GM12873 (cell line): ENCODE results near the gene ANKRD44.
A peak's percentile ranks its signal among the peaks of the same experiment; 100 is the strongest.

Experiments
- TF ChIP-seq, protein P1 (sequence below): IDR thresholded peaks from 2 replicates; pipeline ENCODE4 v1.5.1; 2012; ENCODE audit warnings: low read depth, mild to moderate bottlenecking, moderate library complexity, low read length, control low read depth; ENCODE audit not compliant: insufficient read depth; ENCODE audit errors: missing control alignments

Gene ANKRD44

DNA sequence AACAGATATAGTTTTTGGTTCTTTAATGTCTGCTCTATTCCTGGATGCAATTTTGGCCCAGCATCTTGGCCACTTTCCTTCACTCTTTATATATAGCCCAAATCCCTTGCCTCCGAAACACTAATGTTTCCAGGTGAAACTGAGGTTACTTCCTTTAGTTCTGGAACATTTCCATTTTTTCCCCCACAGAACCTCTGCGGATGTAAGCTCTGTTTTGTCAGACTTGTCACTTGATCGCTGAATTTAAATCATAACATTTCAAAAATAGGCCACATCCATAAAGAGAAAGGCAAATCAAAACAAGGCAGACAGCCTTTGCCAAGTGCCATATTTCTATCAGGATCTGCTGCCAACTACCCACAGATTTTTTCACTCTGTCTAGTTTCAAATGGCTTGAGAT, 115.1 kb downstream of the ANKRD44 start:
- TF ChIP-seq, protein P1, sequence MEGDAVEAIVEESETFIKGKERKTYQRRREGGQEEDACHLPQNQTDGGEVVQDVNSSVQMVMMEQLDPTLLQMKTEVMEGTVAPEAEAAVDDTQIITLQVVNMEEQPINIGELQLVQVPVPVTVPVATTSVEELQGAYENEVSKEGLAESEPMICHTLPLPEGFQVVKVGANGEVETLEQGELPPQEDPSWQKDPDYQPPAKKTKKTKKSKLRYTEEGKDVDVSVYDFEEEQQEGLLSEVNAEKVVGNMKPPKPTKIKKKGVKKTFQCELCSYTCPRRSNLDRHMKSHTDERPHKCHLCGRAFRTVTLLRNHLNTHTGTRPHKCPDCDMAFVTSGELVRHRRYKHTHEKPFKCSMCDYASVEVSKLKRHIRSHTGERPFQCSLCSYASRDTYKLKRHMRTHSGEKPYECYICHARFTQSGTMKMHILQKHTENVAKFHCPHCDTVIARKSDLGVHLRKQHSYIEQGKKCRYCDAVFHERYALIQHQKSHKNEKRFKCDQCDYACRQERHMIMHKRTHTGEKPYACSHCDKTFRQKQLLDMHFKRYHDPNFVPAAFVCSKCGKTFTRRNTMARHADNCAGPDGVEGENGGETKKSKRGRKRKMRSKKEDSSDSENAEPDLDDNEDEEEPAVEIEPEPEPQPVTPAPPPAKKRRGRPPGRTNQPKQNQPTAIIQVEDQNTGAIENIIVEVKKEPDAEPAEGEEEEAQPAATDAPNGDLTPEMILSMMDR, result no peak

DNA sequence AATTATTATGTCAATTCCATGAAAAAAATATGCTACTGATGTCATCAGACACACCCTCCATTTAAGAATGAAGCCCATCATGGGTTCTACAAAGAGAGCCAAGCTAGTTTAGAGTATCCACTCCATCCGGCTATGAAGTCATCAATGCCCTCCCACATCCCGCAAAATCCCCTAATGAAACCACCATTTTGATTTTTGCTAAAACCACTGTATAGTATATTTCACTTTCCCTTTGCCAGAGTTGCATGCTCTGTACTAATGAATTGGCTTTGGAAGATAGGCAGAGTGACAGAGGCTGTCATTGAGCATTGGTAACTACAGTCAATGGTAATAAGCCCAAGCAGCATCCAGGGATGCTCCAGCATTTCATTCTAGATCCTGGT, 118.6 kb downstream of the ANKRD44 start:
- TF ChIP-seq, protein P1, result no peak

DNA sequence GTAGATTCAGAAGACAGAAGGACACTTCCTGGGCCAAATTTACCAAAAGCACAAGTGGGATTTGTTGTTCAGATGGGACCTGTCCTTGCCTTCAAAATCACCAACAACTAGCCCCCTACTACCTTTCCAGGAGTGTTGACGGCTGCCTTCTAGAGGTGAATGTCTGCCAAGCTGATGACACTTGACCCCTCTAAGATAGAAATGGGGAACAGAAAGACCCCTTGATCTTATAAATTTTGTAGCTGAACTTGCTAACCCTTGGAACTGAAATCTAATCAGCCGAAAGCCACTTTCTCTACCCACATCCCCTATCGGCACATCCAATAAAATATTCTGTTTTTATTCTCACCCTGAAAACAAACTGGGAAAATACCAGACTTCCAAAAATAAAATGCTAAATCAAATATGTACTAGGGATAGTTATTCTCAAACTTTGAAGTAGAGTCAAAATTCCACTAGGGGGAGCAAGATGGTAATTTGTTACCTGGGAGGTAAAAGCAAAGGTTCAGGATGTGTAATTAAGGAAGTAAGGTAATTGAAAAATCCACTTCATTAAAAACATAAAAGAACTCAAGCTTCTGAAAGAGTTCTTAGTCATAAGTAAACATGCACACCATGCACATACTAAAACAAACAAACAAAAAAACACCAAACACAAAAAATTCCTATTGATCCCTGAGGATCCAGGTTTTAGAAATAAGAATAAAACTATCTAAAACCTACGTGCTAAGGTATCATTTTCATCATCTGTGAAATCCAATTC, 119.2 kb downstream of the ANKRD44 start:
- TF ChIP-seq, protein P1, result peak; percentile 41

DNA sequence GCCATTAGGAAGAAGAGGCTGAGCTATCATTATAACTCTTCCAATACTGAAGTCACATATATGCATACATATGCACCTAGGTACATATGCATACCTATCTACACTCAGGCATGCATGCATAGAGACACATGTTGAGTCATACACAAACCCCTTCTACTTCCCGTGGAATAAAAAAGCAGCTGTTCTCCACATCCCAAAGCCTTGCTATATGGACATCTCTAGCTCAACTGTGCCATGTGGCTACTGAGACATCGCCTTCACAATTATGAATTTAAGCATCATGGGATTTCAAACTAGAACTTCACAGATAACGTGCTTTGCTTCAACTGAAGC, 120.5 kb downstream of the ANKRD44 start:
- TF ChIP-seq, protein P1, result no peak

DNA sequence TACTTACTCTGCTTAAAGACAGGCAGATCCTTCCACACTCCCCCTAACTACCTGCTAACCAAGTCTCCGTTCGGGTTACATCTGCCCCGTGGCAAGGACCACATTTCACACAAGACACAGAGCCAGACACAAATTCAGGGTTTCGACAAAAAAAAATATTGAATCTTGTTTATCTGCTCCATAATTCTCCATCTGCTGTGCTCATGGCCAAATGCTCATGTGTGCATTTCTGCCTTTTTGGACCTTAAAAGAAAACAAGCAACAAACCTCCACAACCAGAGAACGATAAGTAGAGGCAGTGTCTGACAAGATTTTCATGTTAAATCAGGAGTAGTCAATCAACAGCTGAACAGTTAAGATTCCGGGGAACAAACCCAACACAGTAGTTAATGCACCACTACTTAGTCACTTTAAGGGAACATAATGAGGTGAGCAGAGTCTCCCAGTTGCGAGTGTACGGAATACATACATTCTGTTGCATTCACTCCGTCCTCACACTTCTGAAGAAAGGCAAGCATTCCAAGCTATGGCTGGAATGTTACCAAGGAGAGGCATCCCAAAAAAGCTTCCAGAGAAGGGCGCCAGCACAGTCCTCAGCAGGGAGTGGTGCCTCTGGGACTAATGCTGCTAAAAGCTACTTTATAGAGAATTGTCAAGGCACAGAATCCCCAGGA, 121.0 kb downstream of the ANKRD44 start:
- TF ChIP-seq, protein P1, result no peak

DNA sequence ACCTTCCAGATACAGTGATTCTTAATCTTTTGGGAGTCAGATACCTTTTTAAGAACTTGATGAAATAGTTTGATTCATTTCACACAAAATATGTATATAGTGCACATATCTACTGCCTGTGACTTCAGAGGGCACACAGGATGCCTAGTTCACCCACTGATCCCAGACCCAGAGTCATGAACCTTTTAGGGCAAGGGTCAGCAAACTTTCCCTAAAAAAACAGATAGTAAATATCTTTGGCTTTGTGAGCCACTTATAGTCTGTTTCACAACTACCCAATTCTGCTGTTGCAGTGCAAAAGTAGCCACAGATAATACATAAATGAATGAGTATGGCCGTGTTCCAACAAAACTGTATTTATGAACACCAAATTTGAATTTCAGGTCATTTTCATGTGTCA, 124.9 kb downstream of the ANKRD44 start:
- TF ChIP-seq, protein P1, result no peak

DNA sequence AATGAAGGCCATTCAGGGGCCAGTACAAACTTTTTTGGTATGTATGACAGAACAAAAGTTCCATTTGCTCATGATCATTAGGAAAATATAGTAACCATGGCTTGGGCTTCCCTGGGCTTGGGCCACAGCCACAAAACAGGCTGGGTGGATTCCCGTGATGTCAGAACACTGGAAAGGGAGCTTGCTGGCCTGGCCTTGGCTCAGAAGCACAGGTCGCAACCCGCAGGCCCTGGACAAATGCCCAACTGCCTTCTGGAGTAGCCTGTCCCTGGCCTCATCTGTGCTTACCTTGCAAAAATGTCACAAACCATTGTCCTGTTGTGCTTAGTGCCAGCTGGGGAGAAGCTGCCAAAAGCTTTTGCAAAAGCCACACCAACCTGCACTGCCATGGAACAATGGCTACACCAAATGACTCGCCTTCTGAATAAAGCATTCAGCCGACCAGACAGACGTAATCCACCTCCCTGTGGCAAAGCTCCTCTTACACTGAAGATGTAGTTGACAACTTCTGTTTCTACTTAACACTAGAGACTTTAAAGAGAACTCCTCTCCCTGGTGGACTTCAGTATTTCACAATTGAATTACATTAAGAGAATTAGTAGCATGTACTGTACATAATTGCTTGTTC, 125.5 kb downstream of the ANKRD44 start:
- TF ChIP-seq, protein P1, result no peak
